Placental epithelial cell (primary cell): ENCODE data around the gene SGO2. TPM values are rescaled to one million over a fixed set of nuclear protein-coding genes. Genes with fewer than 3 reads are reported as not detected.

Source experiments
- total RNA-seq: library from RNA; depleted of rRNA; stranded (reverse); fragments of >200 nt; gene quantifications from 2 replicates; pipeline ENCODE4 v1.2.3, GENCODE V29; 2012

Gene SGO2
- 3.1 and 4.3 TPM in 2 replicates for total RNA-seq

GRCh38 chr2:200525882-200526651 is at the start of gene SGO2:
TSS of gene SGO2 (plus strand) at chr2:200526207. CDS start at chr2:200532976, 6,769 bp downstream.

GRCh38 chr2:200509612-200510433 is 16.2 kb upstream of the SGO2 start, which contains the start of gene KCTD18:
TSS of gene KCTD18 (minus strand) at chr2:200510068. CDS start at chr2:200507016, 3,052 bp downstream.

GRCh38 chr2:200585730-200586643 is 60.0 kb downstream of the SGO2 start, which contains the start of gene AOX1:
TSS of gene AOX1 (plus strand) at chr2:200586014. CDS start at chr2:200586109, 95 bp downstream.

Other genes starting within 250 kb of the SGO2 start
- 59.3 and 118 TPM in 2 replicates for gene SPATS2L, start 219.5 kb upstream of the SGO2 start, total RNA-seq
- gene KCTD18, start 16.1 kb upstream of the SGO2 start, total RNA-seq: 22.4 and 25.9 TPM in 2 replicates
- 3.5 and 23.0 TPM in 2 replicates for gene AOX1, start 59.8 kb downstream of the SGO2 start, total RNA-seq